ENCODE results near the gene SYT1. TPM values are rescaled to one million over a fixed set of nuclear protein-coding genes. Genes with fewer than 3 reads are reported as not detected.

The SYT1 gene
- total and polyA plus RNA-seq, 2 of the 8 experiments (the other 6 are each of a cell fraction or from before 2014, with no cell fraction given) = 11.0 to 34.6 TPM

DNA sequence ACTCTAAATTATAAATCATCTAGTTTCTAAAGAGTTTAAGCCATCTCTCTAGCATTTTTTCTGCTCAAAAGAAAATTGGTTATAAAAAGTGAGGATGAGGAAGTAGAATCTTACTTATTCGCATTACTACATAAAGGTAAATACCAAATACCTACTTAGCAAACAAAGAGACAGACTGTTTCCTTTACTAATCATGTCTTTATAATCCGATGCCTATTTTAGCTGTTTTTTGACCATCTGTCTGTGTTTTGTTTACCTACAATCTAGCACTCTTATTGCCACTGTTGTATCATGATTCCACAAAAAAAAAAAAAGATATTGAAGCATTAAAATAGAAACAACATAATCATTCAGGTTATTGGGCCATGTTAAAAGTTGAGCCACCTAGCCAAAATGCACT, 430.0 kb downstream of the SYT1 start (continued):
- TF ChIP-seq, protein P1, sequence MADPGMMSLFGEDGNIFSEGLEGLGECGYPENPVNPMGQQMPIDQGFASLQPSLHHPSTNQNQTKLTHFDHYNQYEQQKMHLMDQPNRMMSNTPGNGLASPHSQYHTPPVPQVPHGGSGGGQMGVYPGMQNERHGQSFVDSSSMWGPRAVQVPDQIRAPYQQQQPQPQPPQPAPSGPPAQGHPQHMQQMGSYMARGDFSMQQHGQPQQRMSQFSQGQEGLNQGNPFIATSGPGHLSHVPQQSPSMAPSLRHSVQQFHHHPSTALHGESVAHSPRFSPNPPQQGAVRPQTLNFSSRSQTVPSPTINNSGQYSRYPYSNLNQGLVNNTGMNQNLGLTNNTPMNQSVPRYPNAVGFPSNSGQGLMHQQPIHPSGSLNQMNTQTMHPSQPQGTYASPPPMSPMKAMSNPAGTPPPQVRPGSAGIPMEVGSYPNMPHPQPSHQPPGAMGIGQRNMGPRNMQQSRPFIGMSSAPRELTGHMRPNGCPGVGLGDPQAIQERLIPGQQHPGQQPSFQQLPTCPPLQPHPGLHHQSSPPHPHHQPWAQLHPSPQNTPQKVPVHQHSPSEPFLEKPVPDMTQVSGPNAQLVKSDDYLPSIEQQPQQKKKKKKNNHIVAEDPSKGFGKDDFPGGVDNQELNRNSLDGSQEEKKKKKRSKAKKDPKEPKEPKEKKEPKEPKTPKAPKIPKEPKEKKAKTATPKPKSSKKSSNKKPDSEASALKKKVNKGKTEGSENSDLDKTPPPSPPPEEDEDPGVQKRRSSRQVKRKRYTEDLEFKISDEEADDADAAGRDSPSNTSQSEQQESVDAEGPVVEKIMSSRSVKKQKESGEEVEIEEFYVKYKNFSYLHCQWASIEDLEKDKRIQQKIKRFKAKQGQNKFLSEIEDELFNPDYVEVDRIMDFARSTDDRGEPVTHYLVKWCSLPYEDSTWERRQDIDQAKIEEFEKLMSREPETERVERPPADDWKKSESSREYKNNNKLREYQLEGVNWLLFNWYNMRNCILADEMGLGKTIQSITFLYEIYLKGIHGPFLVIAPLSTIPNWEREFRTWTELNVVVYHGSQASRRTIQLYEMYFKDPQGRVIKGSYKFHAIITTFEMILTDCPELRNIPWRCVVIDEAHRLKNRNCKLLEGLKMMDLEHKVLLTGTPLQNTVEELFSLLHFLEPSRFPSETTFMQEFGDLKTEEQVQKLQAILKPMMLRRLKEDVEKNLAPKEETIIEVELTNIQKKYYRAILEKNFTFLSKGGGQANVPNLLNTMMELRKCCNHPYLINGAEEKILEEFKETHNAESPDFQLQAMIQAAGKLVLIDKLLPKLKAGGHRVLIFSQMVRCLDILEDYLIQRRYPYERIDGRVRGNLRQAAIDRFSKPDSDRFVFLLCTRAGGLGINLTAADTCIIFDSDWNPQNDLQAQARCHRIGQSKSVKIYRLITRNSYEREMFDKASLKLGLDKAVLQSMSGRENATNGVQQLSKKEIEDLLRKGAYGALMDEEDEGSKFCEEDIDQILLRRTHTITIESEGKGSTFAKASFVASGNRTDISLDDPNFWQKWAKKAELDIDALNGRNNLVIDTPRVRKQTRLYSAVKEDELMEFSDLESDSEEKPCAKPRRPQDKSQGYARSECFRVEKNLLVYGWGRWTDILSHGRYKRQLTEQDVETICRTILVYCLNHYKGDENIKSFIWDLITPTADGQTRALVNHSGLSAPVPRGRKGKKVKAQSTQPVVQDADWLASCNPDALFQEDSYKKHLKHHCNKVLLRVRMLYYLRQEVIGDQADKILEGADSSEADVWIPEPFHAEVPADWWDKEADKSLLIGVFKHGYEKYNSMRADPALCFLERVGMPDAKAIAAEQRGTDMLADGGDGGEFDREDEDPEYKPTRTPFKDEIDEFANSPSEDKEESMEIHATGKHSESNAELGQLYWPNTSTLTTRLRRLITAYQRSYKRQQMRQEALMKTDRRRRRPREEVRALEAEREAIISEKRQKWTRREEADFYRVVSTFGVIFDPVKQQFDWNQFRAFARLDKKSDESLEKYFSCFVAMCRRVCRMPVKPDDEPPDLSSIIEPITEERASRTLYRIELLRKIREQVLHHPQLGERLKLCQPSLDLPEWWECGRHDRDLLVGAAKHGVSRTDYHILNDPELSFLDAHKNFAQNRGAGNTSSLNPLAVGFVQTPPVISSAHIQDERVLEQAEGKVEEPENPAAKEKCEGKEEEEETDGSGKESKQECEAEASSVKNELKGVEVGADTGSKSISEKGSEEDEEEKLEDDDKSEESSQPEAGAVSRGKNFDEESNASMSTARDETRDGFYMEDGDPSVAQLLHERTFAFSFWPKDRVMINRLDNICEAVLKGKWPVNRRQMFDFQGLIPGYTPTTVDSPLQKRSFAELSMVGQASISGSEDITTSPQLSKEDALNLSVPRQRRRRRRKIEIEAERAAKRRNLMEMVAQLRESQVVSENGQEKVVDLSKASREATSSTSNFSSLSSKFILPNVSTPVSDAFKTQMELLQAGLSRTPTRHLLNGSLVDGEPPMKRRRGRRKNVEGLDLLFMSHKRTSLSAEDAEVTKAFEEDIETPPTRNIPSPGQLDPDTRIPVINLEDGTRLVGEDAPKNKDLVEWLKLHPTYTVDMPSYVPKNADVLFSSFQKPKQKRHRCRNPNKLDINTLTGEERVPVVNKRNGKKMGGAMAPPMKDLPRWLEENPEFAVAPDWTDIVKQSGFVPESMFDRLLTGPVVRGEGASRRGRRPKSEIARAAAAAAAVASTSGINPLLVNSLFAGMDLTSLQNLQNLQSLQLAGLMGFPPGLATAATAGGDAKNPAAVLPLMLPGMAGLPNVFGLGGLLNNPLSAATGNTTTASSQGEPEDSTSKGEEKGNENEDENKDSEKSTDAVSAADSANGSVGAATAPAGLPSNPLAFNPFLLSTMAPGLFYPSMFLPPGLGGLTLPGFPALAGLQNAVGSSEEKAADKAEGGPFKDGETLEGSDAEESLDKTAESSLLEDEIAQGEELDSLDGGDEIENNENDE (IDR thresholded peaks at IDR 0.05; ENCODE audit: insufficient replicate concordance, low read length) = no peak
- TF ChIP-seq GTF2F1 (IDR thresholded peaks at IDR 0.05; ENCODE audit: borderline replicate concordance, low read depth, low read length) (no peak), CBX5 (IDR thresholded peaks at IDR 0.05; ENCODE audit: low read depth, low read length) (no peak), CEBPB (IDR thresholded peaks at IDR 0.05; ENCODE audit: low read depth, low read length) (no peak), RBBP5 (IDR thresholded peaks at IDR 0.05; ENCODE audit: borderline replicate concordance, low read depth, low read length) (no peak), ZNF274 (IDR thresholded peaks at IDR 0.05; ENCODE audit: borderline replicate concordance, extremely low read depth, low read length) (no peak), HDAC6 (IDR thresholded peaks at IDR 0.05; ENCODE audit: low read depth, low read length) (no peak)

Measured in H1 (cell line).